Renal cortex interstitium (tissue), 11 donors: ENCODE results near the gene SLC35B3. TPM values are rescaled to one million over a fixed set of nuclear protein-coding genes. Genes with fewer than 3 reads are reported as not detected.
"Not testable (repeated sequence)": the region's sequence is repeated elsewhere in the genome, so short reads cannot be mapped to it uniquely, and the experiment has no call there.

ENCODE experiments used
- DNase-seq, 11 donors: peaks; one replicate each; pipeline ENCODE4 v3.0.0-alpha.2; 2013; ENCODE audit warnings: low read depth in 9 of 11, low spot score in 4 of 11; ENCODE audit errors: extremely low read depth in 1 of 11
- polyA plus RNA-seq, 3 donors: library from polyadenylated mRNA; unstranded; fragments of 120-200 nt; gene quantifications; one replicate each; pipeline ENCODE4 v1.2.1, GENCODE V29; 2013; ENCODE audit not compliant: insufficient read length in 3 of 3

SLC35B3 gene
- polyA plus RNA-seq, 3 donors: 30.9 to 35.4 (median 34.0) TPM

GRCh38 chr6:8429821-8430220 lies 5.5 kb downstream of the SLC35B3 start:
- no peak for DNase-seq

DNA sequence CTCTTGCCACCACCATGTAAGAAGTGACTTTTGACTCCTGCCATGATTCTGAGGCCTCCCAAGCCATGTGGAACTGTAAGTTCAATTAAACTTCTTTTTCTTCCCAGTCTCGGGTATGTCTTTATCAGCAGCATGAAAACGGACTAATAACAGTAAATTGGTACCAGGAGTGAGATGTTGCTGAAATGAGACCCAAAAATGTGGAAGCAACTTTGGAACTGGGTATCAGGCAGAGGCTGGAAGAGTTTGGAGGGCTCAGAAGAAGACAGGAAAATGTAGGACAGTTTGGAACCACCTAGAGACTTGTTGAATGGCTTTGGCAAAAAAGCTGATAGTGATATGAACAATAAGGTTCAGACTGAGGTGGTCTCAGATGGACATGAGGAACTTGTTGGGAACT lies 8.8 kb downstream of the SLC35B3 start:
- DNase-seq: not testable (repeated sequence)

GRCh38 chr6:8420031-8420588 lies 15.2 kb downstream of the SLC35B3 start:
- DNase-seq: no peak

DNA sequence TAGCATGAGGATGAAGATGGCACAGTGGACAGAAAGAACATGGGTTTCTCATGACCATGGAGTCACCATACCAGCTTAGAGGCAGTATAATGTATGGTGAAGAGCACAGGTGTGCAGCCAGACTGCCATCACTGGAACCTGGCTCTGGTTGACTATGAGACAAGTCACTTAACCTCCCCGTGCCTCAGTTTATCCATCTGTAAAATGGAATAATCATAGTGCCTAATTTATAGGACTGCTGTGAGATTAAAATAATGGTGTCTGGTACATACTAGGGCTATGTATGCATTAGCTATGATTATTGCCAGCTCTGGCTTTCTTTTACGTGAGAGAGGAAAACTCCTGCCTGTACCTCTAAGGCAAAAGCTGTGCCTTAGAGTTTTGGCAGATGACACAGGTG lies 19.4 kb downstream of the SLC35B3 start:
- no peak for DNase-seq

DNA sequence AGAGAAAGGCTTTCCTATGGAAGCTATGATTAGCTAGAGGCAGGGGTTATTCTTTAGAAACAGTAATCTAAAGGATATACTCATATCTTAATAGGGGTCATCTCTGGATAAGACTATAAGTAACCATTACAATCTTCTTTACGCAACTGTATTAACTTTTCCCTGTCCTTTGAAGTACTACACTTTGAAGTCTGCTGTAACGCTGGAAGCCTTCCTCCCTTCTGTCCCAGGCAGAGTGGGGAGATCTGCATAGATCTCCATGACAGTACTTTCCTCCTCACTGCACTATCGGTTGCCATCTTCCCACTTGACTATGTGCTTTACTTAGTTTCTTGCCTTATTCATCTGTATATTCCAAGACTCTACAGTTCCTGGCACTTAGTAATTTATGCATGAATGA lies 20.1 kb downstream of the SLC35B3 start:
- DNase-seq: no peak

DNA sequence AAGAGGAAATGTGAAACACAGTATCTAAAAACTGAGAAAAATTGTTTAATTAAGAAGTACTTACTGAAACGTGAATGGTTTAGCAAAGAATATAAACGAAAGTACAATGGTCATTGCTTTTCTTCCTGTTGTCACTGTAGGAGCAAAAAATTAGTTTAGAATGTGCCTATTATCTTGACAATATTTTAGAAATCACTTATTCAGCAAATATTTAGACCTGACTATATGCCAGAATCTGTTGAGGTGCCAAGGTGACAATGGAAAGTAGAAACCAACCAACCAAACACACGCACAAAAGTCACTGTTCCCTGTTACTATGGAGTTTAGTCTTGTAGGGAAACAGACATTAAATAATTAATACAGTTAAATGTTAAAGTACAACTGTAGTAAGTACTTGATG lies 20.5 kb downstream of the SLC35B3 start:
- no peak for DNase-seq

DNA sequence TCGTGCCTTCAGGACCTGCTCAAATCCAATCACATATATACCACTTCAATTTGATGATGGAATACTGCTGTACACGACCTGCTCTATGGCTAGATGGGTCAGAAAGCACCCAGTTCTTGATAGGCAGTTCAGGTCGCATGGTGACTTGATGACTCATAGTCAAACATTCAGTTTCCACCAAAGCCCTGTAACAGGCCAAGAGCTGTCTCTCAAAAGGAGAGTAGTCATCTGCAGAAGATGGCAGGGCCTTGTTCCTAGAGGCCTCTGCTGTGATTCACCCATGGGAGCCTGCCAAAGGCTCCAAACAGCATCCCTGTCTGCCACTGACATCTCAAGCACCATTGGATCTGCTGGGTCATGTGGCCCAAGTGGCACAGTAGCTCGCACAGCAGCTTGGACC lies 29.4 kb downstream of the SLC35B3 start:
- DNase-seq: not testable (repeated sequence)

GRCh38 chr6:8402546-8402945 lies 32.8 kb downstream of the SLC35B3 start:
- DNase-seq: no peak

- DNase-seq: no peak
These were observed 34.7 kb downstream of the SLC35B3 start for GRCh38 chr6:8400663-8401062.

GRCh38 chr6:8392569-8392968 lies 42.8 kb downstream of the SLC35B3 start:
- no peak for DNase-seq

DNA sequence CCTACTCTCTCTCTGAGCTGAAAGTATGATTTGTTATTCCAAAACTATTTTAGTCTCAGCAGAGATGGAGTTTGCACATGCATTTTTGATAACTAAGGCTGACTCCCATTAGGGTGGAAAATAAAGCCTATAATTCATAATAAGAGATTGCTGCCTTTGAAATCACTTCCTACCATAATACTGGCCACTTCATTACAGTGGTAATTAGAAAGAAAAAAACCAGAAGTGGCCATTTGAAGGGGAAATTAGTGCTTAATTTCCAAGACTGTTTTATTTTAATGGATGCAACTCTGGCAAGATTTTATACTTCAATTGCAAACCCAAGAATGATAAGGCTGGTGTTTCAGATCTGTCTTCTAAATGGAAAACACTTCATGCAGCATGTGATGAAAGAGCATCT lies 43.4 kb downstream of the SLC35B3 start:
- no peak for DNase-seq

- DNase-seq: no peak
These were observed 46.1 kb downstream of the SLC35B3 start for GRCh38 chr6:8389036-8389818.

DNA sequence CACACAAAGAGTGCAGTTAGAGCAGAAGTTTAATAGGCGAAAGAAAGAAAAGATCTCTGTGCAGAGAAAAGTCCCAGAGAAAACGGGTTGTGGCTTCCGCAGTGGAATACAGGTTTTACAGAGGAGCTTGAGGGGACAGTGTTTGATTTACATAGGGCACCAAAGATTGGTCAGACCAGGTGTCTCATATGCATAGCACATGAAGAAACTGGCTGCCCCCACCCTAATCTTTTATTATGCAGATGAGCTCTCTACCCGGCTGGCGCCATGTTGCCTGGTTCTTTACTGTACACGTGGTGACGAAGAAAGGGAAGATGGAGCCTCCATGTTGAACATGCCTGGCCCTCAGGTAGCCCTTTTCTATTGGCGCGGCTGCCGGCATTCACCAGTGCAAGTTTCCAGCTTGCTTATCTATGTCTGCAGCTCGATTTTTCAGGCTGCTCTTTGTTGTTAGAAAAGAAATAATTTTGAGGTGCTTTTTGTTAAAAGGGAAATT lies 47.4 kb downstream of the SLC35B3 start:
- DNase-seq: no peak

GRCh38 chr6:8383584-8383983 lies 51.8 kb downstream of the SLC35B3 start:
- no peak for DNase-seq

- no peak for DNase-seq
These were observed 52.9 kb downstream of the SLC35B3 start for GRCh38 chr6:8382434-8382833.

GRCh38 chr6:8375916-8376315 lies 59.4 kb downstream of the SLC35B3 start:
- no peak for DNase-seq
